SKM-1 (cell line): ENCODE results near the gene NTNG2.

ENCODE experiments used
- DNase-seq: peaks from one replicate; lab custom pipeline; 2025; ENCODE audit not compliant: unreplicated experiment; lab: John Stamatoyannopoulos, UW

NTNG2 gene

DNA sequence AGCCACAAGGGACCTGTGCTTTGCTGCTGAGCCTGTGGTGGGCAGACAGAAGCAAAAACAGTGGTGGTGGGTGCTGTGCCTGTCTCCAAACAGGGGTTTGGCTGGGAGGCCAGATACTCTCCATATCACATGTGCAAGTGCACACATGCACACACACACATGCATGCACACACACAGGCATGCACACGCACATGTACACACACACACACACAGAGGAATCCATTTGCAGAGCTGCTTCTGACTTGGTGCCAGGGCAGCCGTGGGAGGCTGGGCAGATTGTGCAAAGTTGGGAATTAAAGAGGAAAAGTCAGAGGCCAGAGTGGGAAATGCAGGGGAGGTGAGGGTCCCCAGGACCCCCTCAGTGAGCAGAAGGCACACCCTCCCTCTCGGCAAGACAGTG is 71.3 kb downstream of the NTNG2 start:
- DNase-seq: no peak

- DNase-seq: no peak
Measured at GRCh38 chr9:132234535-132234934, 72.7 kb downstream of the NTNG2 start.

- no peak for DNase-seq
Measured at GRCh38 chr9:132235125-132235524, 73.3 kb downstream of the NTNG2 start.

- DNase-seq: peak; percentile 32
Measured at GRCh38 chr9:132235894-132236661, 74.2 kb downstream of the NTNG2 start.

DNA sequence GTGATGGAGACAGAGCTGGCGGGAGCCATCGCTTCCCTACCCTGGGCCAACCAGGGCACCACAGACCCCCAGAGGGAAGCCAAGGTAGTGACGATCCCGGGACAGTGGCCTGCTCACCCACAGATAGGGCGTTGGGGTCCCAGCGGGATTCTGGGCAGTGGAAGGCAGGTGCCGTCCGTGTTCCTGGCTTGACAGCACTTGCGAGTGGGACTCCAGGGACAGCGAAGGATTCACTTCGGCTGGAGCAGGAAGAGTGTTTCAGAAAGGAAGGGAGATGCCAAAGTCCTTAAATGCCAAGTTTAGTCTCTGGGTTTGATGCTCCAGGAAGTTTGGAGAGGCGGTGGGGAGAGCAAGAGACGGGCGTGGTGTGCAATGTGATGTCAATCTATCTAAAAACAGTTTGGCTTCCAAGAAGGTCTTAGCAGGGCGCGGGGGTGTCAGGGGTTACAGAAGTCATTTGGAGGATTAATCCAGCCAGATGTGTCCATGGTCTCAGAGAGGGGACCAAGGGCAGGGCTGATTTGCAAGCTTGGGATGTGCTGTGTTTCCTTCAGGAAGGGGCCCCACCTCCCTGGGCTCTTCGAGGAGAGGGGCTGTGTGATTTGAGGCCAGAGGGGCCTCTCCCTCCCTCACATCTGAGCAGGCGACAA is 74.9 kb downstream of the NTNG2 start:
- no peak for DNase-seq

DNA sequence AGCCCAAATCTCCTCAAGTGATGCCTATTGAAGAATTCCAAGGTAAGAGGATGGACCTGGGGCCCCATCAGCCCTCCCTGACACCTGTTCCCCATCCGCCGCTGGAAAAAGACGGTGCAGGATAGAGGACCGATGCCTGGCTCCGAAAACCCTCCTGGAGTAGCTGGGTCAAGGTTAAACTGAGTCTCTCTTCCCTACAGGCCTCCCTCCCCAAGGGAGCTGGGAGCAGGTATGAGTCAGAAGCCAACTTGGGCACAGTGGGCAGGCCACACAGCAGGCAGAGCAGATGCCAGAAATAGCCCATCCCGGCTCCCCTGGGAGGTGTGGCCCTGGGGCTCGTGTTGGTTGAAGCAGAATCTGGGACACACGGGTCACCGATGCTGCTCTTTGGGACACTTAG is 75.6 kb downstream of the NTNG2 start:
- DNase-seq: no peak

- DNase-seq: no peak
Measured at GRCh38 chr9:132238026-132238972, 76.4 kb downstream of the NTNG2 start.

- no peak for DNase-seq
Measured at GRCh38 chr9:132238992-132239391, 77.1 kb downstream of the NTNG2 start.

- no peak for DNase-seq
Measured at GRCh38 chr9:132239518-132239917, 77.7 kb downstream of the NTNG2 start.

DNA sequence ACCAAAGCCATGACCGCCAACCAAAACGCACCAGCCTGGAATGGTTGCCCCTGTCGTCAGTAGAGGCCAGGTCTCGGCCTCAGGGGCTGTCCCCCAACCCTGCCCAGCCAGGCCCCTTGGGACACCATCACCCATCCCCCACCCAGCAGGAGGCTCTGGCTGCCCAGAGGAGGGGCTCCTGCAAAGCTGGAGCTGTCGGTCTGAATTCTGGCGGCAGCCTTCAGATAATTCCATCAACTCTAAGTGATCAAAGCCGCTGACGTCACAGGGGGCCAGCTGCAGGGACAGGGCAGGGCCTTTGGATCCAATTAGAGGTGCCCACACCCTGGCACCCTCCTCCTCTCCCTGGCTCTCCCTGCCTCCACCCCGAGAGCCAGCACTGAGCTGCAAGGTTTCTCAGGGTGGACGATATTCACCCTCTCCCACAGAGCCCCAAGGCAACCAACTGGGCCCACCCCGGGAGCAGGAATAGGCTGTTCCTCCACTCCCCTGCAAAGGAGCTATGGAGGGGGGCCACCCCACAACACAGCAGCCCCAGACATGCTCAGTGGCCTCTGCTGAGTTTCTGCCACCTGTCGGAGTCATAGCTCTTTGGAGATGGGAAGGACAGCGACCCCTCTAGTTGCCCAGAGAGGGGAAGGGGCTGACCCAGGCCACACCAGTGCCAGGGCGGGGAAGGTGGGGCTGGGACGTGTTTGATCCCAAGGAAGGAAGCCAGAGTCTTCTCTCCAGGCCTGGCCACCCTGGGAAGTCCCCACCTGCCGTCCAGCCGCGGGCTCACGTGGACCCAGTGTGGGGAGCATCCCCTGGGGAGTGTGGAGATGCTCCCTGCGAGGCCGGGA is 78.4 kb downstream of the NTNG2 start:
- DNase-seq: no peak

- peak; percentile 97 for DNase-seq
Measured at GRCh38 chr9:132240841-132241482, 79.1 kb downstream of the NTNG2 start.

DNA sequence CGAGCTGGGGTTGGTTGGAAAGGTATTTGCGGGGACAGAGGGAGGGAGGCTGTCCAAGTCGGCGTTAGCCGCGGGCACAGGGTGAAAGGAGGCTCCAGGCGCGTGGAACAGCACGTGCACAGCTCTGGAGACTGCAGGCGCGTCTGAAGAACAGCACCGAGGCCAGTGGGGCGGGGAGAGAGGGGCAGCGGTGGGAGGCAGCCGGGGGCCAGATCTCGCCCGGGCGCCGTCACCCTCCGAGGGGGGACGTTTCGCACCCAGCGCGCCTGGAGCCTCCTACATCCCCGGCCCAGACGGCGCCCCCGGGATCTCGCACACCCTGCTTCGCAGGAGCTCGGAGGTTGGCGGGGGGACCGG is 79.6 kb downstream of the NTNG2 start:
- no peak for DNase-seq

- peak; percentile 11 for DNase-seq
Measured at GRCh38 chr9:132241840-132242620, 80.2 kb downstream of the NTNG2 start.

DNA sequence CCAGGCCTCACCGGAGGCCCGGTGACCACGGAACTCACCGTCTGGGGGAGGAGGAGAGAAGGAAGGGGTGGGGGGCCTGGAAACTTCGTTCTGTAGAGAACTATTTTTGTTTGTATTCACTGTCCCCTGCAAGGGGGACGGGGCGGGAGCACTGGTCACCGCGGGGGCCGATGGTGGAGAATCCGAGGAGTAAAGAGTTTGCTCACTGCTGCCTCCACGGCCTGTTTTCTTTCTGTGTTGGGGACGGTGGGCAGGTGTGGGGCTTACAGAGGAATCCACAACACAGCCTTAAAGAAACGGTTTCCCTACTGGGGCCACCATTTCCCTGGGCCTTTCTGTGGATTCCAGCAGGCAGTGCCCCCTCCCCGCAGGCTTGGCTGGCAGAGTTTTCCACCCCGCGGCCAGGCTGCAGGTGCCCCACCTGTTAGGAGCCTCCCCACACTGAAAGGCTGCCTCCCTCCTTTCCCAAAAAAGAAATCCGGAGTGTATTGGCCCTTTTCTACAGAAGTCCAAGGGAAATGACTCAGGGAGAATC is 80.8 kb downstream of the NTNG2 start:
- DNase-seq: no peak

GRCh38 chr9:132243156-132244074 is 81.6 kb downstream of the NTNG2 start:
- no peak for DNase-seq

DNA sequence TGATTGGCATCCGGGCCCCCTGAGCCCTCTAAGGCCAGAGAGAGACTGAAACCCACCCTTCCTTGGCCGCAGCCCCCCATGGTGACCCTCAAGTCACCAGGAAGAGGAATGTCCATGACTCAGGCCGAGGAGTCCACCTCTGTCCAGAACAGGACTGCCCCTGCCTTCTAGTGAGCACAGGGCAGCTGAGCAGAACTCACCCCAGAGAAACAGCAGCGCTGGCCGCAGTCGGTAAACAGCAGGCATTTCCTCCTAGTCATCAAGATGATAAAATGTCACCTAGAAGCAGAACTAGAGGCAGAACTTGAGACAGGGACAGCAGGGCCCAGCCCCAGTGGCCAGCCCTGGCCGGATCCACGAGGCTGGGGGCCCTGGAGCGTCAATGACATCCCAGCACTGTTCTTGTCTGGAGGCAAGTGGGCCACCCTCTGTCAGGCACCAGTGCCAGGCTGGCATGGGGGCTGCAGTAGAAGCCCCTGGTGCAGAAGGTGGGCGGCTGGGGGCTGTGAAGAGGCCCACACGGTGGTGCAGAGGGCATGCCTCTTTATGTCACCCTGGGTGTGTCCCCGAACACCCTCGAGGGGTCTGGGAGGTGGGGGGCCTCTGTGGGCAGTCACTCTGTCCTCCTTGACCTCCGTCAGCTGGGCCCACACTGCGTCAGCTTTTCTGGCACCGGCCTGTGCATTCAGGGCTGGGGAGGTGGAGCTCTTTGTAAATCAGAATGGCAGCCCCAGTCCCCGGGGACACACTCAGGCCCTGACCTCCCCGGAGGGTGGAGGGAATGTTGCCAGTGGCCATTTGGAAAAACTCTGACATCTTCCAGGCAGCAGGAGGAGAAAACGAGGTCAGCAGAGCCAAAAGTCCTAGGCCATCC is 83.0 kb downstream of the NTNG2 start:
- DNase-seq: no peak

DNA sequence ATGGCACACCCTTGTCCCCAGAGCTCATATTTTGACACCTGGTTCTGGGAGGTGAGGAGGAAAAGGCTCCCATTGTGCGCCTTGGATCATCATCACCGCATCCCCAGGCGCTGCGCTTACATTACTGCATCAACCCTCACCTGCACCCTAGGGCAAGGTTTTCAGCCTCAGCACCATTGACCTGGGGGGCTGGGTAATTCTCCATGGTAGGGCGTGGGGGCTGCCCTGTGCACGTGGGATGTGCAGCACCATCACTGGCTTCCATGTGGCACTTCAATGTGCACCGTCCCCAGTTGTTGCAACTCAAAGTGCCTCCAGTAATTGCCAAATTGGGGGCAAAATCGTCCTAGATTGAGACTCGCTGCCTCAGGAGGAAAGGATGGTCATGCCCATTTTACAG is 83.6 kb downstream of the NTNG2 start:
- no peak for DNase-seq
